K562 (cell line): ENCODE data around the gene CCDC116.

Source experiments
- BCL6 ChIP-seq: fragments of 250-450 bp; sonication (Bioruptor Pico); IDR thresholded peaks from 2 replicates; pipeline ENCODE4 v1.4.0; 2020
- CCAR2 ChIP-seq: fragments of 200-400 bp; formaldehyde crosslinking; IDR thresholded peaks from 2 replicates; pipeline ENCODE4 v1.6.1; 2017; ENCODE audit warnings: mild to moderate bottlenecking, low read depth, low read length
- GATA2 ChIP-seq: sonication (generic); formaldehyde crosslinking; IDR thresholded peaks from 2 replicates; pipeline ENCODE4 v1.4.0; 2020; ENCODE audit warnings: mild to moderate bottlenecking, missing genetic modification reagents
- NR3C1 ChIP-seq: sonication (generic); formaldehyde crosslinking; IDR thresholded peaks from 2 replicates; pipeline ENCODE4 v1.8.1; 2022; ENCODE audit warnings: missing genetic modification reagents
- NRF1 ChIP-seq, 2 experiments: fragments of 450-650 bp; IDR thresholded peaks in 1 of 2; conservative IDR thresholded peaks in 1 of 2; 2 replicates each; pipeline ENCODE4 v1.6.1; 2014; ENCODE audit warnings: mild to moderate bottlenecking in 2 of 2
- POLR2A ChIP-seq: fragments of 450-650 bp; conservative IDR thresholded peaks from 2 replicates; pipeline ENCODE4 v1.6.1; 2016
- RERE ChIP-seq: sonication (generic); formaldehyde crosslinking; IDR thresholded peaks from 2 replicates; pipeline ENCODE4 v1.8.0; 2023; ENCODE audit warnings: missing genetic modification reagents, mild to moderate bottlenecking, borderline replicate concordance
- SIX5 ChIP-seq, 2 experiments: IDR thresholded peaks; 2 replicates each; pipeline ENCODE4 v1.6.1; 2011; ENCODE audit warnings: low read length in 2 of 2, borderline replicate concordance in 1 of 2, low read depth in 1 of 2, mild to moderate bottlenecking in 1 of 2, moderate library complexity in 1 of 2; ENCODE audit not compliant: insufficient read depth in 1 of 2
- SMARCC2 ChIP-seq: fragments of 450-650 bp; IDR thresholded peaks from 2 replicates; pipeline ENCODE4 v1.6.1; 2017; ENCODE audit warnings: antibody characterized with exemption, moderate library complexity, mild to moderate bottlenecking, low read depth
- SPI1 ChIP-seq: IDR thresholded peaks from 2 replicates; pipeline ENCODE4 v1.6.1; 2011; ENCODE audit warnings: low read depth, low read length, control low read depth, borderline replicate concordance
- ZFX ChIP-seq: sonication (generic); formaldehyde crosslinking; IDR thresholded peaks from 2 replicates; pipeline ENCODE4 v1.8.0; 2022; ENCODE audit warnings: mild to moderate bottlenecking, missing genetic modification reagents, moderate library complexity
- TF ChIP-seq, protein P1 (sequence below): sonication (generic); formaldehyde crosslinking; IDR thresholded peaks from 2 replicates; pipeline ENCODE4 v1.8.1; 2023; ENCODE audit warnings: mild to moderate bottlenecking, missing genetic modification reagents

- TF ChIP-seq ZFX: no peak
- no peak for TF ChIP-seq BCL6 (CRISPR knock-in tag)
- TF ChIP-seq NR3C1 (CRISPR knock-in tag): no peak
- no peak for TF ChIP-seq SMARCC2
- TF ChIP-seq SPI1: peak; percentile 39; the same call in 1 of the 2 replicates
- no peak for TF ChIP-seq NRF1 (conservative IDR thresholded peaks at IDR 0.05 in 1 of 2, IDR thresholded peaks at IDR 0.05 in 1 of 2)
- no peak for TF ChIP-seq SIX5 (IDR thresholded peaks at IDR 0.05; ENCODE audit: borderline replicate concordance in 1 of 2, insufficient read depth in 1 of 2, low read depth in 1 of 2, low read length in 2 of 2)
- no peak for TF ChIP-seq RERE
- TF ChIP-seq, protein P1, sequence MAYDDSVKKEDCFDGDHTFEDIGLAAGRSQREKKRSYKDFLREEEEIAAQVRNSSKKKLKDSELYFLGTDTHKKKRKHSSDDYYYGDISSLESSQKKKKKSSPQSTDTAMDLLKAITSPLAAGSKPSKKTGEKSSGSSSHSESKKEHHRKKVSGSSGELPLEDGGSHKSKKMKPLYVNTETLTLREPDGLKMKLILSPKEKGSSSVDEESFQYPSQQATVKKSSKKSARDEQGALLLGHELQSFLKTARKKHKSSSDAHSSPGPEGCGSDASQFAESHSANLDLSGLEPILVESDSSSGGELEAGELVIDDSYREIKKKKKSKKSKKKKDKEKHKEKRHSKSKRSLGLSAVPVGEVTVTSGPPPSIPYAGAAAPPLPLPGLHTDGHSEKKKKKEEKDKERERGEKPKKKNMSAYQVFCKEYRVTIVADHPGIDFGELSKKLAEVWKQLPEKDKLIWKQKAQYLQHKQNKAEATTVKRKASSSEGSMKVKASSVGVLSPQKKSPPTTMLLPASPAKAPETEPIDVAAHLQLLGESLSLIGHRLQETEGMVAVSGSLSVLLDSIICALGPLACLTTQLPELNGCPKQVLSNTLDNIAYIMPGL (CRISPR knock-in tag): no peak
- TF ChIP-seq POLR2A: no peak
- no peak for TF ChIP-seq GATA2 (CRISPR knock-in tag)
- no peak for TF ChIP-seq CCAR2
These were observed 39.6 kb downstream of the CCDC116 start for GRCh38 chr22:21672107-21672629.
